HG02623 (cell line): ENCODE results near the gene PARVB.
"Not testable (repeated sequence)": the region's sequence is repeated elsewhere in the genome, so short reads cannot be mapped to it uniquely, and the experiment has no call there.

Experiments
- ATAC-seq: cut with Tn5 transposase; IDR thresholded peaks from one replicate; pipeline ENCODE4 v1.9.1; 2021; ENCODE audit warnings: moderate library complexity; ENCODE audit not compliant: unreplicated experiment

Gene PARVB

DNA sequence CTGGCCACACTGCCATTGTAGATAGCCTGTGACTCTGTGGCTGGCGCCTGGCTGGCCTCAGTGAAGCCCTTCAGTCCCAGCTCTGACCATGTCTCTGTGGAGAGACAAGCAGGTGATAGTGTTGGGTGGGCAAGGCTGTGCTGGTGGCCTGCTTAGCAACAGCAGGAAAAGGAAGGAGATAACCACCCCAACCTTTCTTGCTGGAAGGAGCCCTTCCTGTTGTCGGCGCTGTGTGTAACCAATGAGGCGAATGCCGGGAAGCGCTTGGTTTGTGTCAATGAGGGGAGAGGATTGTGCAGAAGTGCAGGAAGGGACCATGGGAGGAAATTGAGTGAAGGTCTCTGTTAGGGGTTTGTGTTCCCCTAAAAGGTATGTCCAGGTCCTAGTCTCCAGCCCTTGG lies 27.3 kb downstream of the PARVB start:
- ATAC-seq: no peak

DNA sequence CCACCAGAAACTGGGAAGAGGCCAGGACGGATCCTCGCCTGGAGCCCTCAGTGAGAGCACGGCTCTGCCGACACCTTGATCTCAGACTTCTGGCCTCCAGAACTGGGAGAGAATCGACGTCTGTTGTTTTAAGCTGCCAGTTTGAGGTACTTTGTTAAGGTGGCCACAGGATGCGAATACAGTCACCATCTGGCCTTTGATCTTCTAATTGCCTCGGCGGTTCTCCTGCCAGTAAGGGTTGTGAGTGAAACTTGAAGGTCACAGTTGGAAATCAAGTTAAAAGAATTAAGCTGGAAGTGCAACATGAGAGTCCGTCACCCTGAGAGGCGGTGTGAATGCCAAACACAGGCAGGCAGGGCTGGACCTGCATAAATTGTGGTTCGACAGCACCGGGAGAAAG lies 27.9 kb downstream of the PARVB start:
- ATAC-seq: no peak

- no peak for ATAC-seq
Measured at GRCh38 chr22:44055805-44056204, 31.7 kb downstream of the PARVB start.

DNA sequence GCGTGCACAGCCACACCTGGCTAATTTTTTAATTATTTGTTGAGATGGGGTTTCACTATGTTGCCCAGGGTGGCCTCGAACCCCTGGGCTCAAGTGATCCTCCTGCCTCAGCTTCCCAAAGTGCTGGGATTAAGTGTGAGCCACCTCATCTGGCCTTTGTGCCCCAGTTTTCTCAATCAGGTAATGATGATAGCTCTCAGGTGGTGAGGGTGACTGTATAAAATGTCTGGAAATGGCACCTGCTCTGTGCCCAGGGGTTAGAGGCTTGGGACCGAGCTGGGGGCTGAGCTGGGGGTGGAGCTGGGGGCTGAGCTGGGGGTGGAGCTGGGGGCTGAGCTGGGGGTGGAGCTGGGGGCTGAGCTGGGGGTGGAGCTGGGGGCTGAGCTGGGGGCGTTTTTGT lies 32.5 kb downstream of the PARVB start:
- not testable (repeated sequence) for ATAC-seq

- no peak for ATAC-seq
Measured at GRCh38 chr22:44057401-44057987, 33.4 kb downstream of the PARVB start.

DNA sequence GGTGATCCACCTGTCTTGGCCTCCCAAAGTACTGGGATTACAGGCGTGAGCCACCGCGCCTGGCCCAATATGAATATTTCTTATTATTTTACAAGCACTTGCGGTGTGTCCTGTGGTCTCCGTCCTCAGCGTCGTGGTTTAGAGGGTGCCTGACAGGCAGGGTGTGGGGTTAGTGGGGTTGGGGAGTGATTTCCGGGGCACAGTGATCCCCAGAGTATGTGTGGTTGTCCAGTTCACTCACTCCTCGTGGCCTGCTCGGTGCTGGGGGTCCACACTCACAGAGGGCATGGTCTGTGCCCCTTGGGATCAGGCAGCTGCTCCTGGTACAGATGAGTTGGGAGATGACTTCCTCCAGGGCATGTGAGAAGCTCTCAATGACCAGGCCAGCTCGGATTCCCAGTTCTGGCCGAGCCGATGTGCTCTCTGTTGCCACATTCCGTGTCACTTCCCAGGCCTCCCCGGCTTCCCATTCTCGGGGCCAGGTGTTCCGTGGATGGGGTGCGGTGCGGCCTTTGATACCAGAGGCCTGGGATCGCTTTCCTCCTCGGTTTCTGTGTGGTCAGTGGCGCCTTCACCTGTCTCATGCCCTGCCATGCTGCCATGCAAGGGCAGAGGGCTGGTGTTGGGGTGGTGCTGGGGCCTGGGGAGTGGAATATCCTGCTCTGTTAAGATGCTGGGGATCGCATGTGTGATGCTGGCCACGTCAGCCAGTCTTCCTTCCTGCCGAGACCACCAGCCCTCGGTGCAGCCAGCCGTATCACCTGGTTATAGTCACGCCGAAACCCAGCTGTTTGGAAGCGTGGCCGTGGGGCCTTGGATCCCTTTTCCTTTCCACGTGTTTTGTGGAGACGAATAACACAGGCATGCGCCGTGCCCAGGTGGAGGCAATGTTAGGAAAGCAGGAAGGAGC lies 39.6 kb downstream of the PARVB start:
- no peak for ATAC-seq

DNA sequence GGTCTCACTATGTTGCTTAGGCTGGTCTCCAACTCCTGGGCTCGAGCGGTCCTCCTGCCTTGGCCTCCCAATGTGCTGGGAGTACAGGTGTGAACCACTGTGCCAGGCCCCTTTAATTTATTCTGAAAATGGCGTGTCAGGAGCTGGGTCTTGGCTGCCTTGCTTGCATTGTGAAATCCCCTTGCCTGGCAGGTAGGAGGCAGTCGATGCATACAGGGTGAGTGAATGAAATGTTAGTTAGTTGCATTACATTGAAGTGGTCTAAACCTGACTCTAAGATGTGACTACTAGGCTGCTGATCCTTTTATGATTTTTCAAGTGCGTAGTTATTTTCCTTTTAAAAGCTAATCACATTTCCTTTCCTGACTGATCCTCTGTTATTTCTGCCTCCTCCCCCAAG lies 42.9 kb downstream of the PARVB start:
- no peak for ATAC-seq

DNA sequence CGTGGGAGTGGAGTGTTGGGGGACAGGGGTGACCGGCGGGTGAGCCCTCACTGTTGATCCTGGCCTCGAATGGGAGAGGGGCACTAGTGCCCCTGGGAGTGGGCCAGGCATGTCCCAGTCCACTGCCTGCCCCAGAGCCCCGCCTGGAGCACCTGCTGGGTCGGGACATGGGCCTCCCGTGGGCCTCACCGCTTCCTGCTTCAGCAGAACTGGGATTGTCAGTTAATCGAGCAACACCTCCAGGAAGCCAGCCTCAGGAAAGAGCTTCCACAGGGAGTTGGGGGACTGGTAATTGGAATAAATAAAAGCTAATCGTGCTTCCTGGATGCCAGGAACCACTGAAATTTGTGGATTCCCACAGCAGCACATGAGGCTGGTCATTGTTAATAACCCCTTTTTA lies 43.8 kb downstream of the PARVB start:
- ATAC-seq: no peak

DNA sequence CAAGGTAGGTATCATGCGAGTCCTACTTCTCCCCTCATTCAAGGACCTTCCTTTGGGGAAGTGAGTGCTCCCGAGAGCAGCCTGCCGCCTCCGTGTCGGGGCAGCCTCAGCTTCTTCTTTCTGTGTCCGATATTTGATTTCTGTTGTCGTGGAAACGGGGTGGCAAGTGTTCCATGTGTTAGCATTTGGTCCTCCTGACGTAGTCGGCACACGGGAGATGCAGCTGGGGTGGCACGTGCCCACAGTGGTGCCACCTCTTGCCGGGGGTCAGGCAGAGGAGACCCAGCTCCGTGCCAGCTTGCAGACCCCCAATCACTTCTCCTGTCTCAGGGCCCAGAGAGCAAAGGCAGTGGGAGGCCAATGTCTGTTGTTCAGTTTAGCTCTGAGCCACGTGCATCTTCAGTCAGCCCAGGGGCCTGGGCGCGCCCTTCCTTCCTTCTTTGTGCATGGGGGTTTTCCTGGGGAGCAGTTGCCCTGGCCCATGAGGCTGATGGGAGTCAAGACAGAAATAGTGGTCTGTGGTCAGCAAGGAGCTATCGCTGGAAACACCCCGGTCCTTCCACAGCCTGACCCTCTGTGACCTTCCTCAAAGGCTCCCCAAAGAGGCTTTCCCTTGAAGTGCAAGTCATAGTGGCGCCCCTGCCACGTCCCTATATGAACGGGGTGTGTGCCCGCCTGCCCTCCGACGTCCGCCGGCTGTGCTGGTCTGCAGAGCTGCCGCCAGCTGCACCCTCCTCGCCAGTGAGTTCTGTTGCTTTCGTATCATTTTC lies 44.5 kb downstream of the PARVB start:
- ATAC-seq: no peak

DNA sequence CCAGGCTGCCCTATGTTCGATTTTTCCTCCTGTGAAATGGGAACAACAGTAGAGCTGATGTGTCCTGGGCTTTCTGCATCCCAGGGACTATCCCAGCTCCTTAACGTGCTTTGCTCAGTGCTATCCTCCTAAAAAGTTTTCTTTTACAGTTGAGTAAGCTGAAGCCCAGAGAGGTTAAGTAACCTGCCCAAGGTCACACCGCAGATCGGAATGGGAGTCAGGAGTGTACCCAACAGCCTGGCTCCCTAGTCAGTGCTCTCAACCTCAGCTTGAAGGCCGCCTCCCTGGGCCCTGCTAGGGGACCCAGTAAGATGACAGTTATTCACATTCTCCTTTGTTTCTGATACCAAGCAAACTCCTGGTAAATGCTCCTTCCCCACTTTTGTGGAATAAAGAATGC lies 45.9 kb downstream of the PARVB start:
- ATAC-seq: no peak

GRCh38 chr22:44071781-44072326 lies 47.8 kb downstream of the PARVB start:
- no peak for ATAC-seq

GRCh38 chr22:44074337-44074984 lies 50.4 kb downstream of the PARVB start:
- ATAC-seq: no peak

DNA sequence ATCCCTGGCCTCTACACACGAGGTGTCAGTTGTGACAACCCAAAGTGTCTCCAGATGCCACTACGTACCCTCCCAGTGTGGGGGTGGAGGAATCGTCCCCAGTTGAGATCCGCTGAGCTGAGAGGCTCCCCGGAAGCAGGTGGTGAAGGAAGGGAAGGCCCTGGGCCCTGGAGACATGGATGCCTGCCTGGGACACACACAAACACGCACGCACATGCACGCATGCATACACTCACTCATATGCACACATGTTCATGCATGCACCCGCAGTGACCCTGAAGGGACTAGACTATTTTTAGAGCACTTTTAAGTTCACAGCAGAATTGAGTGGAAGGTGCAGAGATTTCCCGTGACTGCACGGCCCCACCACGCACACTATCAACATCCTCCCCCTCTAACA lies 50.9 kb downstream of the PARVB start:
- no peak for ATAC-seq

DNA sequence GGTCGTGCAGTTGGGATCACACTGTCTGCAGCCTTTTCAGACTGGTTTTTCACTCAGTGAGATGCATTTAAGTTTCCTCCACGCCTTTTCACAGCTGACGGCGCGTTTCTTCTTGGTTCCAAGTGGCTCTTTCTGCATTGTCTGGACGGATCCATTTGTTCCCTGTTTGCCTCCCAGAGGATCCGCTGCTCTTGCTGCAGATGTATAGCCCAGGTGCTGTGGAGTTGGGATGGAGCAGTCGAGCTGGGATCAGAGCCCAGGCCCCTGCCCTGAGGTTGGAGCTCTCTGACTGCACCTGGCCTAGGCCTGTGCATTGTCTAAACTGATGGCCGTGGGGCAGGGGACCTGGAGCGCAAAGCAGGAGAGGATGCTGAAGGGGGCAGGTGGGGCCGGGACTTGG lies 51.6 kb downstream of the PARVB start:
- no peak for ATAC-seq

DNA sequence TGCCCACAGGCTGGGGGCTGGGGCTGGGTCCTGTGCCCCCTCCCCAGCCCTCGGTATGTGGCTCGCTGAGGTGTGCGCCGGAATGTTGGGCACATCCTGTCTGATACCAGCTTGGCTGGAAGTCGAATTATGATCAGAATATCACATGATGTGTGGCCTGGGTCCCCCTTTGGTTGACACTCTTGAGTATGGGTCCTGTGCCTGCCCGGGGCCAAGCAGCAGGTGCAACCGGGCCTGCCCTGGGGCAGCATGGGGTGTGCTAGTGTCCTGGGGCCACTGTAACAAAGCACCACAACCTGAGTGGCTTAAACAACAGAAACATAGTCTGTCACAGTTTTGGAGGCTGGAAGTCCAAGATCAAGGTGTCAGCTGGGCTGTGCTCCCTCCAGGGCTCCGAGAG lies 52.7 kb downstream of the PARVB start:
- no peak for ATAC-seq

- ATAC-seq: no peak
Measured at GRCh38 chr22:44080936-44081861, 57.1 kb downstream of the PARVB start.

DNA sequence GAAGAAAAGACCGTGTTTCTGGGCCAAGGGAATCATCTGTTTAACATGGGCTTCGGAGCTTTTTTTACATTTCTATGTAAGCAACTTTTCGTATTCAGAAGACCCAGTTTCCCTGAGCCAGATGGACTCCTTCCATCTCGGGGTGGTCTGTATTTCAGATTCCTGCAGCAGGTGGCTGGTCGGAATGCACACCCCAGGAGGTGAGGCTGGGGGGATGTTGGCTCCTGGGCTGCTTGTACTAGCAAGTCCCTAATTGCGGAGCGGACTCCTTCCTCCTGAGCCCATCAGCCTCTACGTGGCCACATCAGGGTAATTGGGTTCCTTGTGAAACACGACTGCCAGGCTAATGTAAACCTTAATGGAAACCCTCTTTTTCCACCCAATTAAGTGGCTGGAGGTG lies 58.7 kb downstream of the PARVB start:
- ATAC-seq: no peak

GRCh38 chr22:44084044-44084772 lies 60.1 kb downstream of the PARVB start:
- ATAC-seq: no peak

DNA sequence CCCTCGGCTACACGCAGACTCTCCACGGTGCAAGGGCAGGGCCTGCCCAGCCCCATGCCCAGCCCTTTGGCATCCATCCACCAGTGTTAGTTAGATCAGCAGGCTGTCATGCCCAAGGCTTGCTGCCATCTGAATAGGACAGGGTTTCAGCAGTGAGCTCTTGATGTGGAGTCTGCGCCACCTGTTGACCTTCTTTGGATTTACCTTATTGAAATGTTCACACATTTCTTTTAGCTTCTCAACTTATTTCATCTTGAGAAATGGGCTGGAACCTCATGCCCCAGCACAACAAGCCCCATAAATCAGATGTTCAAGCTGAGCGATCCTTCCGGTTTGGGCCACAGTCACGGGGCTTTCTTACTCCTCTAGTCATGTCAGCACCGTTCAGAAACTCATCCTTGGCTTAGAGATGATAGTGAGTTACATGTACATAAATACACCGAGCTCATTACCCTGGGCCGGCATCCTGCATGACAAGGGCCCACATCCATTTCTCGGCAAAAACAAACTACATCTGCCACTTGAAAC lies 61.7 kb downstream of the PARVB start:
- ATAC-seq: no peak
